GM12891 (cell line): ENCODE data around the gene TMEM237.

ENCODE experiments used
- POLR2A ChIP-seq: IDR thresholded peaks from 2 replicates; pipeline ENCODE4 v1.6.1; 2011; ENCODE audit warnings: low read depth, low read length, control low read depth
- POLR2AphosphoS5 ChIP-seq: IDR thresholded peaks from 2 replicates; pipeline ENCODE4 v1.6.1; 2011; ENCODE audit warnings: low read depth, low read length, control low read depth
- SPI1 ChIP-seq: IDR thresholded peaks from 2 replicates; pipeline ENCODE4 v1.6.1; 2011; ENCODE audit warnings: low read depth, low read length, control low read depth

DNA sequence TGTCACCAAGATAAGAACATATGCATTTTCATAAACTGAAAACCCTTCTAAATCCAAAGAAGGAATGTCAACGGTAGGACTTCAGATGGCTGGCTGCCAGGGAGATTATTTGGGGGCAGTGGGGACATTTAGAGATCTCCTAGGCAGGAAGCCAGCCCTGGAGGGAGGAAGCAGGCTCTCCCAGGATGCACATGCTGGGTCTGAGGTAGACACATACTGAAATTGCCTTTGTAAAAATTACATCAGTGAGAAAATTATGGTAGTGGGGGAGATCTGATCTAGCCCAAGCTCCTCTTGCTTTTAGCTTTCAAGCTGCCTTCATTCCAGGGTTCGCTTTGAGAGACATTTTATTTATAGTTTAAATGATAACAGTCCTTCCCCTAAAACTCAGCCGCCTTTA lies 31.0 kb upstream of the TMEM237 start:
- TF ChIP-seq POLR2AphosphoS5 (no peak), POLR2A (no peak), SPI1 (no peak)
